ENCODE results near the gene ACER2. TPM values are rescaled to one million over a fixed set of nuclear protein-coding genes. Genes with fewer than 3 reads are reported as not detected.
"Not testable (repeated sequence)": the region's sequence is repeated elsewhere in the genome, so short reads cannot be mapped to it uniquely, and the experiment has no call there.

The ACER2 gene
- total RNA-seq, 2 experiments from 2014 or later, result 1.8 TPM

GRCh38 chr9:19409401-19410194, 789 bp downstream of the ACER2 start:
- no peaks in the 10 kb centered on the region for H3K9me3 Mint-ChIP-seq
- CTCF ChIA-PET, result interaction anchor here (0.7 kb wide), 1 partner anchor 55 kb away, joined by 3 read pairs; no protein-coding TSS in a partner anchor
- POLR2A ChIA-PET, result interaction anchor here (1.0 kb wide), 1 partner anchor 30 kb away, joined by 8 read pairs; the partner anchor contains the start of gene RPS6
- H3K36me3 Mint-ChIP-seq, result no peaks in the 10 kb centered on the region
- H3K4me1 Mint-ChIP-seq (ENCODE audit: low read depth), result peaks cover 12% of the 10 kb centered on the region
- DNase-seq, result peak; percentile 31
- H3K4me3 Mint-ChIP-seq, result peak overlapping the region; percentile 95
- no peaks in the 10 kb centered on the region for H3K27me3 Mint-ChIP-seq
- intact Hi-C loops (cut with micrococcal nuclease), result loop anchor here (2.0 kb wide), 2 partner anchors 31 to 47 kb away; no protein-coding TSS in a partner anchor
- H3K27ac Mint-ChIP-seq, result peak overlapping the region; percentile 71

GRCh38 chr9:19410195-19410503, 1.3 kb downstream of the ACER2 start:
- H3K4me3 Mint-ChIP-seq, result peak overlapping the region; percentile 95
- H3K4me1 Mint-ChIP-seq (ENCODE audit: low read depth), result peaks cover 12% of the 10 kb centered on the region
- no peak for DNase-seq
- no peaks in the 10 kb centered on the region for H3K27me3 Mint-ChIP-seq
- ChIA-PET CTCF (interaction anchor here (1.7 kb wide), 1 partner anchor 55 kb away, joined by 5 read pairs; no protein-coding TSS in a partner anchor), POLR2A (interaction anchor here (1.0 kb wide), 1 partner anchor 10 kb away, joined by 4 read pairs; no protein-coding TSS in a partner anchor)
- H3K36me3 Mint-ChIP-seq, result no peaks in the 10 kb centered on the region
- H3K27ac Mint-ChIP-seq, result no peak overlapping the region
- no peaks in the 10 kb centered on the region for H3K9me3 Mint-ChIP-seq
- intact Hi-C loops (cut with micrococcal nuclease), result no loop called here

GRCh38 chr9:19410594-19410993, 1.8 kb downstream of the ACER2 start:
- ChIA-PET CTCF (interaction anchor here (1.7 kb wide), 1 partner anchor 55 kb away, joined by 5 read pairs; no protein-coding TSS in a partner anchor), POLR2A (interaction anchor here (1.0 kb wide), 1 partner anchor 10 kb away, joined by 4 read pairs; no protein-coding TSS in a partner anchor)
- Mint-ChIP-seq H3K27ac (no peak overlapping the region), H3K4me1 (ENCODE audit: low read depth) (peaks cover 12% of the 10 kb centered on the region), H3K36me3 (no peaks in the 10 kb centered on the region), H3K4me3 (no peak overlapping the region), H3K27me3 (no peaks in the 10 kb centered on the region), H3K9me3 (no peaks in the 10 kb centered on the region)
- DNase-seq, result no peak
- intact Hi-C loops (cut with micrococcal nuclease), result no loop called here

- ChIA-PET POLR2A (interaction anchor here (1.0 kb wide), 1 partner anchor 9 kb away, joined by 4 read pairs; no protein-coding TSS in a partner anchor), CTCF (interaction anchor here (1.7 kb wide), 1 partner anchor 54 kb away, joined by 5 read pairs; no protein-coding TSS in a partner anchor)
- Mint-ChIP-seq H3K36me3 (peaks cover 2% of the 10 kb centered on the region), H3K27me3 (no peaks in the 10 kb centered on the region), H3K4me3 (no peak overlapping the region), H3K9me3 (no peaks in the 10 kb centered on the region), H3K4me1 (ENCODE audit: low read depth) (peaks cover 12% of the 10 kb centered on the region), H3K27ac (no peak overlapping the region)
- DNase-seq, result no peak
- intact Hi-C loops (cut with micrococcal nuclease), result no loop called here
Measured at GRCh38 chr9:19411316-19411715, 2.5 kb downstream of the ACER2 start.

GRCh38 chr9:19413456-19413855, 4.6 kb downstream of the ACER2 start:
- H3K4me3 Mint-ChIP-seq; H3K36me3 Mint-ChIP-seq; H3K27me3 Mint-ChIP-seq; H3K9me3 Mint-ChIP-seq; intact Hi-C loops (cut with micrococcal nuclease); DNase-seq; POLR2A ChIA-PET; H3K4me1 Mint-ChIP-seq (ENCODE audit: low read depth); H3K27ac Mint-ChIP-seq; CTCF ChIA-PET: not testable (repeated sequence)

GRCh38 chr9:19416143-19416542, 7.3 kb downstream of the ACER2 start:
- H3K27ac Mint-ChIP-seq, result no peak overlapping the region
- intact Hi-C loops (cut with micrococcal nuclease), result no loop called here
- H3K4me3 Mint-ChIP-seq, result no peak overlapping the region
- H3K27me3 Mint-ChIP-seq, result no peaks in the 10 kb centered on the region
- CTCF ChIA-PET, result no interaction called here
- POLR2A ChIA-PET, result no interaction called here
- H3K36me3 Mint-ChIP-seq, result peaks cover 9% of the 10 kb centered on the region
- no peak for DNase-seq
- H3K4me1 Mint-ChIP-seq (ENCODE audit: low read depth), result no peaks in the 10 kb centered on the region
- no peaks in the 10 kb centered on the region for H3K9me3 Mint-ChIP-seq

GRCh38 chr9:19420877-19421276, 12.1 kb downstream of the ACER2 start:
- Mint-ChIP-seq H3K36me3 (peaks cover 6% of the 10 kb centered on the region), H3K27me3 (no peaks in the 10 kb centered on the region), H3K4me1 (ENCODE audit: low read depth) (no peaks in the 10 kb centered on the region), H3K4me3 (no peak overlapping the region), H3K9me3 (no peaks in the 10 kb centered on the region), H3K27ac (no peak overlapping the region)
- POLR2A ChIA-PET, result no interaction called here
- intact Hi-C loops (cut with micrococcal nuclease), result no loop called here
- CTCF ChIA-PET, result interaction anchor here (1.3 kb wide), 1 partner anchor 36 kb away, joined by 3 read pairs; no protein-coding TSS in a partner anchor
- no peak for DNase-seq

- DNase-seq, result no peak
- ChIA-PET CTCF (interaction anchor here (1.5 kb wide), 1 partner anchor 42 kb away, joined by 6 read pairs; no protein-coding TSS in a partner anchor), POLR2A (no interaction called here)
- H3K27ac Mint-ChIP-seq, result no peak overlapping the region
- H3K4me1 Mint-ChIP-seq (ENCODE audit: low read depth), result no peaks in the 10 kb centered on the region
- no peaks in the 10 kb centered on the region for H3K27me3 Mint-ChIP-seq
- H3K36me3 Mint-ChIP-seq, result peaks cover 3% of the 10 kb centered on the region
- intact Hi-C loops (cut with micrococcal nuclease), result no loop called here
- H3K4me3 Mint-ChIP-seq, result no peak overlapping the region
- no peaks in the 10 kb centered on the region for H3K9me3 Mint-ChIP-seq
Measured at GRCh38 chr9:19423163-19423562, 14.4 kb downstream of the ACER2 start.

GRCh38 chr9:19424176-19424779, 15.5 kb downstream of the ACER2 start:
- no peak overlapping the region for H3K4me3 Mint-ChIP-seq
- no peak for DNase-seq
- intact Hi-C loops (cut with micrococcal nuclease), result no loop called here
- no peaks in the 10 kb centered on the region for H3K27me3 Mint-ChIP-seq
- H3K27ac Mint-ChIP-seq, result no peak overlapping the region
- H3K36me3 Mint-ChIP-seq, result peaks cover 3% of the 10 kb centered on the region
- H3K4me1 Mint-ChIP-seq (ENCODE audit: low read depth), result no peaks in the 10 kb centered on the region
- ChIA-PET POLR2A (no interaction called here), CTCF (interaction anchor here (1.5 to 1.7 kb wide), 2 partner anchors 40 to 41 kb away, joined by 6 read pairs; no protein-coding TSS in a partner anchor)
- H3K9me3 Mint-ChIP-seq, result no peaks in the 10 kb centered on the region

GRCh38 chr9:19429595-19429994, 20.8 kb downstream of the ACER2 start:
- Mint-ChIP-seq H3K36me3 (peaks cover 3% of the 10 kb centered on the region), H3K4me3 (no peak overlapping the region), H3K4me1 (ENCODE audit: low read depth) (no peaks in the 10 kb centered on the region), H3K27ac (no peak overlapping the region), H3K9me3 (no peaks in the 10 kb centered on the region), H3K27me3 (no peaks in the 10 kb centered on the region)
- intact Hi-C loops (cut with micrococcal nuclease), result no loop called here
- ChIA-PET CTCF (interaction anchor here (0.9 kb wide), 1 partner anchor 36 kb away, joined by 3 read pairs; no protein-coding TSS in a partner anchor), POLR2A (no interaction called here)
- no peak for DNase-seq

- DNase-seq, result no peak
- no peak overlapping the region for H3K4me3 Mint-ChIP-seq
Measured at GRCh38 chr9:19430201-19430760, 21.5 kb downstream of the ACER2 start.

More at GRCh38 chr9:19430201-19430760, 21.5 kb downstream of the ACER2 start:
- peaks cover 3% of the 10 kb centered on the region for H3K36me3 Mint-ChIP-seq
- POLR2A ChIA-PET, result no interaction called here
- intact Hi-C loops (cut with micrococcal nuclease), result no loop called here
- H3K27ac Mint-ChIP-seq, result no peak overlapping the region
- CTCF ChIA-PET, result interaction anchor here (0.8 to 0.9 kb wide), 2 partner anchors 34 to 35 kb away, joined by 3 read pairs; no protein-coding TSS in a partner anchor
- H3K9me3 Mint-ChIP-seq, result no peaks in the 10 kb centered on the region
- no peaks in the 10 kb centered on the region for H3K4me1 Mint-ChIP-seq (ENCODE audit: low read depth)
- no peaks in the 10 kb centered on the region for H3K27me3 Mint-ChIP-seq

Data from activated CD4-positive, alpha-beta memory T cell treated with anti-CD3 and anti-CD28 coated beads for 36 hours (primary cell).